NB4 (cell line): Measurements from ENCODE around the gene NT5M.
"Not testable (repeated sequence)": the region's sequence is repeated elsewhere in the genome, so short reads cannot be mapped to it uniquely, and the experiment has no call there.

ENCODE experiments used
- DNase-seq: peaks from one replicate; pipeline ENCODE4 v3.0.0; 2010; ENCODE audit warnings: low read depth
- H3K4me3 ChIP-seq: one replicate; pipeline ENCODE4 v1.5.1; 2011; ENCODE audit warnings: mild to moderate bottlenecking, low read depth, low read length, moderate library complexity
- CTCF ChIP-seq: IDR thresholded peaks from one replicate; pipeline ENCODE4 v1.5.1; 2012; ENCODE audit warnings: low read depth, low read length
- MAX ChIP-seq: IDR thresholded peaks from 2 replicates; pipeline ENCODE4 v1.6.1; 2011; ENCODE audit warnings: low read depth, low read length
- MYC ChIP-seq: IDR thresholded peaks from 2 replicates; pipeline ENCODE4 v1.6.1; 2011; ENCODE audit warnings: low read depth, low read length
- POLR2A ChIP-seq: IDR thresholded peaks from 2 replicates; pipeline ENCODE4 v1.6.1; 2011; ENCODE audit warnings: mild to moderate bottlenecking; ENCODE audit not compliant: insufficient read length; ENCODE audit errors: extremely low read depth

Gene NT5M

GRCh38 chr17:17297217-17297616, 6.0 kb upstream of the NT5M start:
- no peak overlapping the region for H3K4me3 ChIP-seq
- no peak for DNase-seq
- TF ChIP-seq MYC, result no peak
- no peak for TF ChIP-seq POLR2A
- no peak for TF ChIP-seq CTCF
- TF ChIP-seq MAX, result no peak

- no peak for DNase-seq
- TF ChIP-seq MYC (no peak), MAX (no peak)
- H3K4me3 ChIP-seq, result no peak overlapping the region
Measured at GRCh38 chr17:17298108-17298507, 5.1 kb upstream of the NT5M start.

- no peak for TF ChIP-seq MAX
- no peak for TF ChIP-seq POLR2A
- TF ChIP-seq CTCF, result no peak
- TF ChIP-seq MYC, result no peak
- DNase-seq, result peak; percentile 72
- H3K4me3 ChIP-seq, result peak overlapping the region; percentile 17
Measured at GRCh38 chr17:17300624-17301568, 2.3 kb upstream of the NT5M start.

GRCh38 chr17:17301659-17302058, 1.5 kb upstream of the NT5M start:
- DNase-seq, H3K4me3 ChIP-seq: not testable (repeated sequence)

- DNase-seq, result no peak
- peak overlapping the region; percentile 76 for H3K4me3 ChIP-seq
- TF ChIP-seq POLR2A, result no peak
Measured at GRCh38 chr17:17303847-17304490, 796 bp downstream of the NT5M start.

GRCh38 chr17:17304521-17304985, 1.4 kb downstream of the NT5M start:
- H3K4me3 ChIP-seq, result peak overlapping the region; percentile 76
- TF ChIP-seq CTCF (no peak), MAX (peak; percentile 28; the same call in 1 of the 2 replicates), MYC (0 out of 2 replicates have a peak, but pooled peaks have one; percentile 56)
- peak; percentile 74 for DNase-seq

GRCh38 chr17:17305281-17305801, 2.2 kb downstream of the NT5M start:
- H3K4me3 ChIP-seq, result peak overlapping the region; percentile 76
- peak; percentile 94 for DNase-seq
- TF ChIP-seq MAX (peak; percentile 98), MYC (peak; percentile 88), POLR2A (peak; percentile 46), CTCF (no peak)
